Measurements from ENCODE around the gene CTNNAL1.

Gene CTNNAL1

GRCh38 chr9:109036744-109037680 lies 23.7 kb upstream of the CTNNAL1 start:
- H3K4me3 ChIP-seq (ENCODE audit: low read length): no peak overlapping the region
- TF ChIP-seq ZNF274 (IDR thresholded peaks at IDR 0.05; ENCODE audit: low read depth, low read length): no peak

- H3K4me3 ChIP-seq (ENCODE audit: low read length): no peak overlapping the region
- TF ChIP-seq ZNF274 (IDR thresholded peaks at IDR 0.05; ENCODE audit: low read depth, low read length): no peak
These were observed 22.6 kb upstream of the CTNNAL1 start for GRCh38 chr9:109035684-109036423.

GRCh38 chr9:109033941-109034700 lies 20.8 kb upstream of the CTNNAL1 start:
- no peak for TF ChIP-seq ZNF274 (IDR thresholded peaks at IDR 0.05; ENCODE audit: low read depth, low read length)

GRCh38 chr9:109031241-109031640 lies 17.9 kb upstream of the CTNNAL1 start:
- no peak for TF ChIP-seq ZNF274 (IDR thresholded peaks at IDR 0.05; ENCODE audit: low read depth, low read length)

More at GRCh38 chr9:109033941-109034700, 20.8 kb upstream of the CTNNAL1 start:
- no peak overlapping the region for H3K4me3 ChIP-seq (ENCODE audit: low read length)

GRCh38 chr9:109030426-109030825 lies 17.1 kb upstream of the CTNNAL1 start:
- H3K4me3 ChIP-seq (ENCODE audit: low read length): no peak overlapping the region
- TF ChIP-seq ZNF274 (IDR thresholded peaks at IDR 0.05; ENCODE audit: low read depth, low read length): no peak

More at GRCh38 chr9:109031241-109031640, 17.9 kb upstream of the CTNNAL1 start:
- no peak overlapping the region for H3K4me3 ChIP-seq (ENCODE audit: low read length)

- no peak for TF ChIP-seq ZNF274 (IDR thresholded peaks at IDR 0.05; ENCODE audit: low read depth, low read length)
These were observed 15.2 kb upstream of the CTNNAL1 start for GRCh38 chr9:109028457-109028856.

GRCh38 chr9:109027176-109027575 lies 13.9 kb upstream of the CTNNAL1 start:
- no peak for TF ChIP-seq ZNF274 (IDR thresholded peaks at IDR 0.05; ENCODE audit: low read depth, low read length)
- no peak overlapping the region for H3K4me3 ChIP-seq (ENCODE audit: low read length)

More at GRCh38 chr9:109028457-109028856, 15.2 kb upstream of the CTNNAL1 start:
- no peak overlapping the region for H3K4me3 ChIP-seq (ENCODE audit: low read length)

GRCh38 chr9:109026306-109026705 lies 13.0 kb upstream of the CTNNAL1 start:
- TF ChIP-seq ZNF274 (IDR thresholded peaks at IDR 0.05; ENCODE audit: low read depth, low read length): no peak
- H3K4me3 ChIP-seq (ENCODE audit: low read length): no peak overlapping the region

- H3K4me3 ChIP-seq (ENCODE audit: low read length): no peak overlapping the region
- no peak for TF ChIP-seq ZNF274 (IDR thresholded peaks at IDR 0.05; ENCODE audit: low read depth, low read length)
These were observed 9.6 kb upstream of the CTNNAL1 start for GRCh38 chr9:109022873-109023272.

GRCh38 chr9:109020581-109021511 lies 7.5 kb upstream of the CTNNAL1 start:
- no peak overlapping the region for H3K4me3 ChIP-seq (ENCODE audit: low read length)
- TF ChIP-seq ZNF274 (IDR thresholded peaks at IDR 0.05; ENCODE audit: low read depth, low read length): no peak

GRCh38 chr9:109020113-109020512 lies 6.8 kb upstream of the CTNNAL1 start:
- H3K4me3 ChIP-seq (ENCODE audit: low read length): no peak overlapping the region
- no peak for TF ChIP-seq ZNF274 (IDR thresholded peaks at IDR 0.05; ENCODE audit: low read depth, low read length)

GRCh38 chr9:109019420-109019819 lies 6.1 kb upstream of the CTNNAL1 start:
- no peak overlapping the region for H3K4me3 ChIP-seq (ENCODE audit: low read length)
- no peak for TF ChIP-seq ZNF274 (IDR thresholded peaks at IDR 0.05; ENCODE audit: low read depth, low read length)

- no peak overlapping the region for H3K4me3 ChIP-seq (ENCODE audit: low read length)
These were observed 4.2 kb upstream of the CTNNAL1 start for GRCh38 chr9:109017493-109017892.

More at GRCh38 chr9:109017493-109017892, 4.2 kb upstream of the CTNNAL1 start:
- no peak for TF ChIP-seq ZNF274 (IDR thresholded peaks at IDR 0.05; ENCODE audit: low read depth, low read length)

Measured in GM08714 (cell line).